Activated CD4-positive, alpha-beta T cell treated with anti-CD3 and anti-CD28 coated beads, Interleukin-2, amount 50 U/mL, for 1 hour (primary cell): Measurements from ENCODE around the gene PC.
"Not testable (repeated sequence)": the region's sequence is repeated elsewhere in the genome, so short reads cannot be mapped to it uniquely, and the experiment has no call there.

Experiments
- DNase-seq: peaks from one replicate; pipeline ENCODE4 v3.0.0-alpha.2; 2020

The PC gene

GRCh38 chr11:66840317-66841091 is 117.7 kb downstream of the PC start:
- DNase-seq: no peak

GRCh38 chr11:66835768-66836405 is 122.3 kb downstream of the PC start:
- DNase-seq: no peak

GRCh38 chr11:66834943-66835342 is 123.2 kb downstream of the PC start:
- DNase-seq: no peak

- DNase-seq: no peak
Measured at GRCh38 chr11:66834539-66834845, 123.7 kb downstream of the PC start.

- not testable (repeated sequence) for DNase-seq
Measured at GRCh38 chr11:66824573-66824972, 133.6 kb downstream of the PC start.

GRCh38 chr11:66823700-66824099 is 134.5 kb downstream of the PC start:
- DNase-seq: no peak

- DNase-seq: no peak
Measured at GRCh38 chr11:66820901-66821300, 137.3 kb downstream of the PC start.

- DNase-seq: no peak
Measured at GRCh38 chr11:66820381-66820780, 137.8 kb downstream of the PC start.

- DNase-seq: no peak
Measured at GRCh38 chr11:66818231-66818955, 139.8 kb downstream of the PC start.

- DNase-seq: no peak
Measured at GRCh38 chr11:66815646-66816045, 142.5 kb downstream of the PC start.

- DNase-seq: no peak
Measured at GRCh38 chr11:66814678-66815077, 143.5 kb downstream of the PC start.

GRCh38 chr11:66810576-66811185 is 147.5 kb downstream of the PC start:
- DNase-seq: no peak

GRCh38 chr11:66809592-66809991 is 148.6 kb downstream of the PC start:
- no peak for DNase-seq

GRCh38 chr11:66800720-66801428 is 157.3 kb downstream of the PC start:
- DNase-seq: no peak

GRCh38 chr11:66799815-66800214 is 158.4 kb downstream of the PC start:
- not testable (repeated sequence) for DNase-seq
